GM18520 (cell line): ENCODE measurements around the gene AK8.
"Not testable (repeated sequence)": the region's sequence is repeated elsewhere in the genome, so short reads cannot be mapped to it uniquely, and the experiment has no call there.

Experiments
- ATAC-seq: cut with Tn5 transposase; IDR thresholded peaks from one replicate; pipeline ENCODE4 v1.9.1; 2021; ENCODE audit not compliant: unreplicated experiment

AK8 gene

DNA sequence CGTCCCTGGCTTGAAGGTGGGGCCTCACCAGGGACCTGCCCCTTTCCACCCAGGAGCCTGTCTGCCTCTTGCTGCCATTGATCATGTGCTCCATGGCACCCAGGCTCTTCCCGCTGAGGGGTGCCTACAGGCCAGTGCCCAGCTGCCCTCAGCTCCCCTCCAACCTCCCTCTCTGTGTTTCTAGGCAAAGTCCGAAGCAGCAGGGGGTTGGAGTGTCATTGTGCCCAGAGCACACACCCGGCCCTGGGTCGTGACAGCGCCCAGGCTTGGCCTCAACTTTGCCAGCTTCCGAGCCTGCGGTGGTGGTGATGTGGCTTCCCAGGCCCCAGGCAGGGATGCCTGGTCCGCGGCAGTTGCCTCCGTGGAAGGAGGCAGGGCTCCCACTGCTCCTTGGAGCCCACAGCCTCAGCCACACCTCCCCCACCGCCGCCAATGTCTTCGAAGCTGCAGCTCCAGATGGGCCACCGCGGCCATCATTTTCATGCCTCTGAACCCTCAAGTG lies 155.5 kb downstream of the AK8 start:
- ATAC-seq, result no peak

DNA sequence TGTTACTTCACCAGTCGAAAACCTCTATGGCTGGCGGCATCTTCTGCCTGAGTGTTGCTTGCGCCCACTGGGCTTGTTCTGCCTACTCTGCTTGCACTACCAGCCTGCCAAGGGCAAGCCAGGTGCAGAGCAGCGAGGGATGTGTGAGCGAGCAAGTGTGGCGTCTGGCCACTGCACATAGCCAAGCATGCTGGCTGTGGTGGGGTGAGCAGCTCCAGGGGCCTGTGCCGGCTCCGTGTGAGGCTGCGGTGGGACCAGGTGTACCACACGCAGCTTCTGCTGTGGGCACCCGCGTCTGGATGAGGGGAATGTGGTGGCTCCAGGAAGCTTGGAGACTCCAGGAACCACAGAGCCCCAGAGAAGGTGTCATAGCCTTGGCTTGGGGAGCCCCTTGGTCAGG lies 156.4 kb downstream of the AK8 start:
- ATAC-seq, result no peak

GRCh38 chr9:132718381-132718928 lies 159.6 kb downstream of the AK8 start:
- not testable (repeated sequence) for ATAC-seq

- ATAC-seq, result no peak
These were observed 160.6 kb downstream of the AK8 start for GRCh38 chr9:132717326-132717945.

- no peak for ATAC-seq
These were observed 162.1 kb downstream of the AK8 start for GRCh38 chr9:132716007-132716406.

DNA sequence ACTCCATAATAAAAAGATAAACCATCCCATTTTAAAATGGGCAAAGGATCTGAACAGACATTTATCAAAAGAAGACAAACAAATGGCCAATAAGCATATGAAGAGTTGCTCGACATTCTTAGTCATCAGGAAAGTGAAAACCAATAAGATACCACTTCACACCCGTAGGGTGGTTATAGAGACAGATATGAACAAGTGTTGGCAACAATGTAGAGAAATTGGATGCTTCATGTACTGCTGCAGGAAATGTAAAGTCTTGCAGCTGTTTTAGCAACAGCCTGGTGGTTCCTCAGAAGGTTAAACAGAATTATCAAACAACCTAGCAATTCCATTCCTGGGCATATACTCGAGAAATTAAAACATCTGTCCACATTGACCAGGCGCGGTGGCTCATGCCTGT lies 165.3 kb downstream of the AK8 start:
- ATAC-seq, result no peak

DNA sequence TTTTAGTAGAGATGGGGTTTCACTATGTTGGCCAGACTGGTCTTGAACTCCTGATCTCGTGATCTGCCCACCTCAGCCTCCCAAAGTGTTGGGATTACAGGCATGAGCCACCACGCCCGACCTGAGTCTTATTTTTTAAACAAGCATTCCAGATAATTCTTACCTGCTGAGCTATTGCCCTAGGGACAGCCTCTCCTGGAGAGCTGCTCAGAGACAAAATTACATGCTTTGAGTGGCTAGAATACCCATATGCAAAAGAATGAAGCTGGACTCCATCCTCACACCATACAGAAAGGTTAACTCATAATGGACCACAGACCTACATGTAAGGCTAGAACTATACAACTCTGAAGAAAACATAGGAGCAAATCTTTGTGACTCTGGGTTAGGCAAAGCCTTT lies 166.2 kb downstream of the AK8 start:
- no peak for ATAC-seq

- not testable (repeated sequence) for ATAC-seq
These were observed 166.9 kb downstream of the AK8 start for GRCh38 chr9:132711152-132711551.

- no peak for ATAC-seq
These were observed 167.8 kb downstream of the AK8 start for GRCh38 chr9:132710333-132710732.

GRCh38 chr9:132708769-132709430 lies 169.2 kb downstream of the AK8 start:
- no peak for ATAC-seq

DNA sequence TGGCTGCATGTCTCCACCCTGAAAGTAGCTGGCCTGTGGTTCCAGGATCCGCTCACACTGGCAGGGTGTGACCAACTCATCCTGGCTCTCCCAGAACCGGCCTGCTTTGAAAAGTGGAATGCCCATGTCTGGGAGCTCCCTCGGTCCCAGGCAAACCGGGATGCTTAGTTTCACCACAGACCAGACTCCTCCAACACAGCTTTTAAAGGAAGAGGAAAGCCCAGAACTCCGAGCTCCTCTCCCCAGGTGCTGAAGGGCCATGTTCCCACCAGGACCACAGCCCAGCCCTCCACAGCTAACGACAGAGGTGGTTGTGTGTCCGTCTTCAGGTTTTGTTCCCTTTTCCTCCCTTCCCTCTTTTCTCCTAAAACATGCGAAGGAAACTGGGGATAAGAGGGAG lies 169.8 kb downstream of the AK8 start:
- no peak for ATAC-seq

DNA sequence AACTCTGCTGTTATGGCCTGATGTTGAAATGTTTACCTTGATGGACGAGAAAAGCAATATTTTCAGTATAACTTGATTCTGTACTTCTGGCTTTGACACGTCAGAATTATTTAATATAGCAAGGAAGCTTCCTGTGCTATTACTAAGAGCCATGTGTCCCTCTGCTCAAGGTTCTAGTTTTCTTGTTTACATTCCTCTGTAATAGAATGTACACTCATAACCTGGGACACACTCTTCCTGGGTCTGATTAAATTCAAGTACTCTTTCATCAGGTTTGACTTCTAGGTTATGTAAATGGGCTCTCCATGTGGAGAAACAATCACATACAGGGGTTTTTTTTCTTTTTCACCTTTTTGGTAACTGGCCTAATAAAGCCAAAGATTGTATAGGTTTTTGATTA lies 174.7 kb downstream of the AK8 start:
- ATAC-seq, result no peak

DNA sequence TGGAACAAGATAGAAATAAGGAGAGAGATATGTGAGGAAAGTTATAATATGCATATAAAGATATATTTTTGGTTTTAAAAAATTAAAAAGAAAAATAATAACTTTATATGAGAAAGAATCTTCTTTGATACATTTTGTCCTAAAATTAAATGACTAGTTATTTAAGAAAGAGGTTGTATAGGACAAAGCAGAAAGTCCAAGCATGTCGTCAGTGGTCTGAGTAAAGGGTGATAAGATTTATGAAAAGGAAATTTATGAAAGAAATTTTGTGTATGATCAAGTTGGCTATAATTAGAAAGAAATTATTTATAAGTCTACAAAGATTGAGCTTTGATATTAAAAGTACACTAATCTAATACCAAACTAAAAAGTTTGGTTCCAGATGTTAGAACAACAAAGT lies 175.8 kb downstream of the AK8 start:
- no peak for ATAC-seq

GRCh38 chr9:132699956-132700355 lies 178.1 kb downstream of the AK8 start:
- ATAC-seq, result no peak

- ATAC-seq, result no peak
These were observed 179.1 kb downstream of the AK8 start for GRCh38 chr9:132698989-132699388.

GRCh38 chr9:132697230-132697629 lies 180.9 kb downstream of the AK8 start:
- ATAC-seq, result no peak

GRCh38 chr9:132694144-132694543 lies 183.9 kb downstream of the AK8 start:
- ATAC-seq, result no peak

GRCh38 chr9:132690696-132691095 lies 187.4 kb downstream of the AK8 start:
- ATAC-seq, result no peak

GRCh38 chr9:132683873-132684272 lies 194.2 kb downstream of the AK8 start:
- no peak for ATAC-seq

DNA sequence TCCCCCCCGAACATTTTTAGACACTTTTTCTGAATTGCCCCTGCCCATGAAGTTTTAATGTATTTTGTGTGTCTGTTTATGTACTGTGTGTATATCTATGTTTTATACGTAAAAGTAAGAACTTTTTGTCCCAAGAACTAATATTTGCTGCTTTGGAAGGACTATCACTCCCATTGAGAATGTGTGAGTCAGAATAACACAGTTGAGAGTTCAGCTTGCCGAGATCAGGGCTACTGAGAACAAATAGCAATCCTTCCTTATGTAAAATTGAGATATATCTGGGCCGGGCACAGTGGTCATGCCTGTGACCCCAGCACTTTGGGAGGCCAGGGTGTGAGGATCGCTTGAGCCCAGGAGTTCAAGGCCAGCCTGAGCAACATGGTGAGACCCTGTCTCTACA lies 196.5 kb downstream of the AK8 start:
- ATAC-seq, result no peak

DNA sequence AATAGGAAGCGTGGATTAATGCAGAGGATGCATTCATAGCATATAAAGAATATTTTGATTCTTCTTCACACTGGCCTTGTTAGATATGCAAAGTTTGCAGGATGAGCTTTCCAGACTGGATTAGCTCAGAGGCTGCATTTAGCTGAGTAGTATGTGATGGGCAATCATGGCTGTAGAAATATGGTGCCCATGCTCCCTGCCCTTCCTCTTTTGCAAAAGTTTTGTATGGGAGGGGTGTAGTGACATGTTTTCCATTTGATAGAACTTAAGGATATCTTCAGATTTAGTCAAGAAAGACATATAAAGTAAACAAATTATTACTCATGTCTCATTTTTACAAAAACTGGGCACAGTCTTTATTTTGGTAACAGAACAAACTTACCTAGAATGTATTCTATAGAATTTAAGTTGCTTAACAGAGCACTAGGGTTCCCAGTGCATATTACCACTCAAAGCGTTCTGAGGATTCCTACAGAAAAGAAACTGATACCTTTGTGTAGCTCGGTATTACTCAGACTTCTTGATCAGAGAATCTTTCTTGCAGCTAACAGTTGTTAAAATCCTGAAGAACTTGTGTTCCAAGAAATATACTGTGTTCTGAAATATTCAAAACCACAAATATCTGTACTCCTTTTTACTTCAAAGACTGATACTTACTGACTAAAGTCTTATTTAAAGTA lies 198.0 kb downstream of the AK8 start:
- no peak for ATAC-seq

- no peak for ATAC-seq
These were observed 200.1 kb downstream of the AK8 start for GRCh38 chr9:132677976-132678375.
